IPS-NIHi7 (cell line): ENCODE data around the gene DLG2.

Experiments used
- DNase-seq: peaks from one replicate; pipeline ENCODE4 v3.0.0; 2012; ENCODE audit warnings: mixed read lengths; ENCODE audit errors: extremely low spot score

The DLG2 gene

DNA sequence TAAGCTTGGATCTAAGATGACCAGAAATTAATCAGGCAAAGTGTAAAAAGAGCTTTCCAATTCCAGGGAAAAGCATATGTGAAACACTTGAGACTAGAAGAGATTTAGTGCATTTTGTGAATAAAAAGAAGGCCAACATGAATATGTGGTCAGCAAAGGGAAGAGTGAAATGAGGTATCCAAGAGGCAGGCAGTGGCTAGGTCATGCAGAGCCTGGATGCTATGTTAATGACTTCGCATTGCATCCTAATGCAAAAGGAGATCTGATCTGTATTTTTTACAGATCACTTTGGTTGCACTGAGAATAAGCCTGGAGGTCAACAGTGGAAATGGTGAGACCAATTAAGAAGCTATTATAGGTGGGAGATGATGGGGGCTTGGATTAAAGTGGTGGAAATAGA, 1699.7 kb downstream of the DLG2 start:
- DNase-seq, result no peak

DNA sequence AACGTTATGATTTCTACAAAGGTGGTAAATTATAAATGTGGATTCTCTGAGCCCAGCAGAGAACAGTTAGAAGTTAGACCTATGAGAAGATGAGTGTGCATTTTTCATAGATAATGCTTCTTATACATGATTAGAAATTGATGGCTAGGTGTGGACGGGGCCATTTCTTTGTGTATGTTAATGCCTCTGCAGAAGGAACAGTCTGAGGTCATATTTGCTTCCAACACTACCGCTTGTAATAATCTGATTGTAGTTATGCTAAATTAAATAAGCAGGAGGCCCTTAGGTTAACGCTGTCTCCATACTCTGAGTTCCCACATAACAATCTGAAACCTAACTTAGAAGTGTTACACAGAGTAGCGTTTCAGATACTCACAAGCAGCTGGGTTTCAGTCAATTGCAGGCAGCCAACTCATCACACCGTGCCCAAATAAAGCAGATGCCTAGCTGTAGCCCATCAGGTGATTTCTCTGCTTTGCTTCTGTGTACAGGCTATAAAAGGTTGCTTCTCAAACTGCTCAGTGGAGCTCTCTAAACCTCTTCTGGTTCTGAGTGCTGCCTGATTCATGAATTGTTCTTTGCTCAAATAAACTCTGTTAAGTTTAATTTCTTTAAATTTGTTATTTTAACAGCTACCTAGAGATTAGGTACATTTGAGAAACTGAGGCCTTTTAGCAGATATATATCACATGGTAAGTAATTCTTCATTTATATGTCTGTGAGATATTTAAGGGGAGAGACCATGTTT, 1702.2 kb downstream of the DLG2 start:
- DNase-seq, result no peak

DNA sequence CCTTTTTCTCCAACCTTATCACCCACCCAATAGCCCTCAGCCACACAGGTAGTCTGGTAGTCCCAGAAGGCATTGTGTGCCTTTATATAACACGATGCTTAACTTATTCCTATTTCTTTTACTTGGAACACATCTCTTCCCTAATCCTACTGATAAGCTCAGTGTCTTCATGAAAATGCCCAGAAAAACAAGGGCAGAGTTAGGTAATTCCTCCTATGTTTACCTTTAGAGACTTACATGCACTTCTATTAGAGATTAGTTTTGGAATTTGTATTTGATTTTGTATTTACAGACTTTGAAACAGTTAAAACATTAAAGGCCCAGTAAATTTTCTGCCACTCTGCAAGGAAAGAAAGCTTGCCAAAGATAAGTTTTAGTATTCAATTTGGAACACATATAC, 1703.2 kb downstream of the DLG2 start:
- DNase-seq, result no peak

DNA sequence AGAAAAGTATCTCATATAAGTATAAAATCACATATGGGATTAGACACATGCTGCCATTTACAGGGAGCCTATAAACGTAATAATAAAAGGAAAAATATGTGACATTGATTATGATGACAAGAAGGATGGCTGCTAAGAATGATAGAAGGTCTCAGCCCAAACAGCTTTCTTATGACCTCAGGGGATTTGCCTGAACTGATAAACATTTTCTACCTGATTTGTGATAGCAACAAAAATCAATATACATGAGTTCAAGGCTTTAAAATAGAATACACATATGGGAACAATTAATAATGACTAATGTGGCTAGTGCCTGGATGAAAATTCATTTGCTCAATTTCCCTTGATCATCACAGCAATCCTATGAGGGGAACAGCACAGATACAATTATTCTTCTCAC, 1704.2 kb downstream of the DLG2 start:
- DNase-seq, result no peak

DNA sequence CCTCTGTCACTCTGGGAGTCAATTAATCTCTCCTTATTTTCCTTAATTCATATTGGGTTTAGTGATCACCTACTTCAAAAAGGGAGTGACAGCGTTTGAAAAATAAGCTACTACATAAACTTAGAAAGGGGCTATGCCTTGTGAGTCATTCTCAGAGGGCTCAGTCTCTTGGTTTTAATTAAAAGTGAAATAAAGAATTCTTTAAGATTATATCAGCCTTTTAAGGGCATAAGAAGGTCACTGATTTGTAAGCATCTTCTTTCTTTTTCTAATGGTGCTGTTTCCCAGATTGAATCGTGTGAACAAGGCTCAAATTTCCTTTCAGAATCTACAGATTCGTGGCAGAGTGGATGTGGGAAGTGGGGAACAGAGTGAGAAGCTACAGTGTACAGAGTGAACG, 1704.8 kb downstream of the DLG2 start:
- no peak for DNase-seq

DNA sequence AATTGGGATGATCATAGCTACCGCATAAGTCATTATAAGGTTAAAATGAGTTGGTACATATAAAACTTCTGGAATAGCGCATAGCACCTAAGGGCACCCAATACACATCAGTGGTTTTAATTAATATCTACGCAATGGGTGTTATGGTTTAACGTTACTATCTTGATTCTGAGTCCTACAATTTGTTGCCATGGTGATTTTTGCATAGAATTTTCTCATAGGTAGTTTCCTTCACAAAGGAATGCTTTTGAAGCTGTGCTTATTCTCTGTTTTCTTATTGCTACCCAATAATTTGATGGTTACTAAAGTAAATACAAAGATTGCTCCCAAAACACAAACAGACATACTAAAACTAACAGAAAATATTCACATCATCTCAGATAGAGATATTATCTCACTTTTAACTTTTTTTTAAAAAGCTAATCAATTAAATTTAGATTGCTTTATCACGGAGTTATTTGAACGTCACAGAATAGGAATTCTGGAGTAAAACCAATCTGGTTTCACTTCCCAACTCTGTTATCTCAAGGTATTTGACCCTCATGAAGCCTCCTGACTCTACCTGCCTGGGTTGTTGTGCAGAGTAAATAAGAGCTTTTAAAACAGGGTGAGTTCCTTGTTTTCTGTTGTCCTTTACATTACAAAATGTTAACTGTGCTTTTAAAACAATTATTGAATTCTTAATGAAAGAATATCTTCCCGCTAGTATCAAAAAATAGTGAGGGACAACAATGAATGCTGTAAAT, 1705.5 kb downstream of the DLG2 start:
- no peak for DNase-seq

DNA sequence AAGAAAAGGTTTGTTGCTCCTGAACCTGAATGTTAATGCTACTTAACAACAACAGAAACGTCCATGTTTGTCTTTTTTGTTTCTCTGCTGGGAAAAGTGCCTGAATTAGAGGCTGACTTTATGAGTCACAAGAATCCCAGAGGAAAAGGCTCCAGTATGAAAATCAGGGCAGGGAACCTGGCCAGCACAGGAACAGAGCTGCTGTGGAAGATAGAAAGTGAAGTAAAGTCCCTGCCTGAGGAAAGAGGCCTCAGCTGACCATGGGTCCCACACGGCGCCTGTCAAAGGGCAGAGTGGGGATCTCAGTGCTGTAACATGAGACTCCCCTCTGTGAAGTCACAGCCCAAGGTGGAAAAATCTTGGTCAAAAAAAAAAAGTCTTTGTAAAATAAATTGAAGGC, 1708.7 kb downstream of the DLG2 start:
- DNase-seq, result no peak

DNA sequence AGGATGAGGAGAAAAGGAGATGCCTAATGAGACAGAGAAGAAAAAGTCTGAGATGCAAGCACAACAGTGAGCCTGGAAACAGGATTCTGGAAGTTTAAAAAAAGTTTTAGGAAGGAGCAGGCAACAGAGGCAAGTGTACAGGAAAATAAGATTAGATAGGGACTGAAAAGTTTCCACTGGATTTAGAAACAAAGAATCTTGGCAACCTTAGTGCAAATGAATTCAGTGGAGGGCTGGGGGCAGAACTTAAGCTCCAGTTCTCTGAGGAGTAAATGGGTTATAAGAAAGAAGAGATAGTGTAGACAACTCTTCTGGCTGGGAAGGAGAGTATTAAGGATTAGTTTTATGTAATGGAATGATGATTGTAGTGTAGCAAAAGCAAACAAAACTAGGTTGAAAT, 1712.1 kb downstream of the DLG2 start:
- DNase-seq, result no peak

DNA sequence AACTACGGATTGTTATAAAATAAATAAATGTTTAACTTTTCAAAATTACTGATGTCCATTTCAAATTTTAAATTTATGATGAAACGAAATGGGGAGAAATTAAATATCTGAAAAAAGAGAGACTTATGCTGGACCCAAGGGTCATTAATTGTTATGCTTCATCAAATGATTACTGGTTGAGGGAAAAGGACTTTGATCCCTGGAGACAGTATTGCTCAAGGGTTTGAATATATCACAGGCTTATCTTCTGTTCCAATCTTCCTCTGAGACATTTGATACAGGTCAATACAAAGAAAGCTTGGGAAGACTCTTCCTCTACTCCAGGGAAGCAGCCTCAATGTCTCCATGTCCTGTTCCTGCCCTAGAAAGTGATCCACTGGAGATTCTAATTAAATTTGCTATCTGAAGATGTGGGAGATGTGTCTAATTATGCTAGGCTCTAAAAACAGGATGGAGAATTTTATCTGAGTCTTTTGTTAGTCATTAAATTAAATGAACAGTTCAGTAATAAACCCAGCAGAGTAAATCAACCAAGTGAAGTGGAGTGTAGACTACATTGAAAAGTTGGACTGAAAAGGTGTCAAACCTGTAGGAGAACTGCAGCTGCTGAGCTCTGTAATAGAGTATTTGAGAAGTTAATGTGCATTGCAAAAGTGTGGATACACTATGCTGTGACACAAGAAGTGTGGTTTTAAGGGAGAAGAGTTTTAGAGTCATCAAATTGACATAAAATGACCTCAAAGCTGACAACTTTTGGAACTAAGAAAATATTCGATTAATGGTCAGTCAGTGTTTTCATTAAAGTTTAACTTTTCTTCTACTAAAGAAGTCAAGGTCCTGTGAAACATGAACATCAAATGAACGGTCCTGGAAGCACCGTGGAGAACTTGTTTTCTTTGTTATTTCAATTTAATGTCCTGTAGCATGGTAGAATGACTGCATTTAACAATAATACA, 1717.3 kb downstream of the DLG2 start:
- DNase-seq, result no peak

DNA sequence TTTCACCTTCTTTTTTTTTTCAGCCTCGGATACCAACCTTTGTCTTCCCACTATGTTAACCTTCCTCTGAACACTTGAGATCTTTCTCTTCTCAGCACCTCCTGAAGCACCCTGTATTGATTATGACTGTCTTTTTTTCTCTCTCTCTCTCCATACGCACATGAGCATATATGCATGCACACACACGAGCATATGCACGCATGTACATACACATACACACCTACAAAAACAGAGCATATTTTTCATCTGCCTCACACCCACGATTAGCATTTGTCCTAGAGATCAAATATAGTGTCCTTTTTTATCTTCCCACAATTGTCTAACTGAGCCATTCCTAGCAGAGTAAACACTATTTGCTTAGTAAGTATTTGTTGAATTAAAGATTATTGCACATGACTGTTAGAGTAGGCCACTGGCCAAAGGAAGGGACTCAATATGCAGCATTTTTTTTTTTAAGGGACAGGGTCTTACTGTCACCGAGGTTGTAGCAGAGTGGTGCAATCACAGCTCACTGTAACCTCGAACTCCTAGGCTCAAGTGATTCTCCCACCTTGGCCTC, 1718.8 kb downstream of the DLG2 start:
- DNase-seq, result no peak

DNA sequence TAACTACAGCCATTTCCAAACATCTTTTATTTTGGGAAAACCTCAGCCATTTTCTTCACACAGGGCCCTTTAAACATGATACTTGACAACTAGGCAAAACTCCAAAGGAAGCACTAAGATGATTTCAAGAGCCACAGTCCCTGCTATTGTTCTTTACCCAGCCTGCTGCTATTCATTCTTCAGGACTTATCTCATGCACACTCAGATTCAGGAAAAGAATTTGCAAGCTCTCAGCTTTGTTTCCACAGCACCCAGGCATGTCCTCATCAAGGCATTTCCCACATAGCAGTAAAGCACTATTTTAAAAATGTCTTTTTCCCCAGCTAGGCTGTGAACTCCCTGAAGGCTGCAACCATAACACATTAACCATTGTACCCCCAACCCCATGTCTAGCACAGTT, 1731.6 kb downstream of the DLG2 start:
- peak; percentile 25 for DNase-seq

DNA sequence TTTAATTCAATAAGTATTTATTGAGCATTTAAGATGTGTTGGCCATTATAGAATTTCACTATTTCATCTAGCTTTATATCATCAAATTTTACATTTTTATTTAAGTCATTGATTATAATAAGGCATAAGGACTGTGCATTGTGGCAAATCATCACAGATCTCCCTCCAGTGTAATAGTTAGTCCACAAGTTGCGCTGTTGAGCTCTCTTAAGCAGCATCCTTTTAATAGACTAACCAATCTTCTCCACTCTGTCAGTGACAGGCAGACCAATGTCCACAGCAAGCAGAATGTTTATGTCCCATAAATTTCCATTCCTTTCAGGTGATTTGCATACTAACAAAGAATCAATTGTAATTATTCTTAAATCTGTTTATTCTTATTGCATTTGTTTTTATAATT, 1745.7 kb downstream of the DLG2 start:
- no peak for DNase-seq

DNA sequence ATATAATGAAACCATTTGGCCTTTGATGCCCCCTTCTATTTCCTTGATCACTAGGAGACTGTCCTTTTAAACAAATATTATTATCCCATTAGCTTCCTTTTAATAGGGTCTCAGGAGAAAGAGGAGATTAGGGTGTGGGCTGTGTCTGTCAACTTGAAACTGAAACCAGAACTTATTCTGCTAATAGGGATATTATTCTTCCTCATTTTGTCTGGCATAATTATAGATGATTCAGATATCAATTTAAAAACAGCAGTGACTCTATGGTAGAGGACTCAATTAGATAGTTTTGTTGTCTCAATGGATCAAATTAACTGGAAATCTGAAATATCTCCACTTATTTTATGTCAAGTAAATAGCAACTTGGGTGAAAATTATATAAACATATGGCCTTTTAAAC, 1756.1 kb downstream of the DLG2 start:
- no peak for DNase-seq

DNA sequence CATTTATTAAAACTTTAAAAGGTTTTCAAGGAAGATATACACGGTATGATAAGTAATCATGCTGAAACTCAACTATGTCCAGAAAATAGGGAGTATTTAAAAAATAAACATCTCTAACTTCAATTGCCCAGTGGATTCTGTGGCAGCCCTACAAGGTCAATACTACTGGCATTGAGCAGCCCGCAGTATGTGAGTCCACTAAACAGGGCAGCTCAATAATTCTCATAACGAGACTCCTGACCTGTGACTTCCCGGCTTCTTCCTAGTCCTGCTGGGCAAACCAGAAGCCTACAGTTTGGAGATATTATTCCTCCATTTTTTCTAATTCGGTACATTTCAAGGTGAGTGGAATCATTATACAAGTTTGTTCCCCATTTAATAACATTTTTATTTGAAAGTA, 1760.5 kb downstream of the DLG2 start:
- no peak for DNase-seq

DNA sequence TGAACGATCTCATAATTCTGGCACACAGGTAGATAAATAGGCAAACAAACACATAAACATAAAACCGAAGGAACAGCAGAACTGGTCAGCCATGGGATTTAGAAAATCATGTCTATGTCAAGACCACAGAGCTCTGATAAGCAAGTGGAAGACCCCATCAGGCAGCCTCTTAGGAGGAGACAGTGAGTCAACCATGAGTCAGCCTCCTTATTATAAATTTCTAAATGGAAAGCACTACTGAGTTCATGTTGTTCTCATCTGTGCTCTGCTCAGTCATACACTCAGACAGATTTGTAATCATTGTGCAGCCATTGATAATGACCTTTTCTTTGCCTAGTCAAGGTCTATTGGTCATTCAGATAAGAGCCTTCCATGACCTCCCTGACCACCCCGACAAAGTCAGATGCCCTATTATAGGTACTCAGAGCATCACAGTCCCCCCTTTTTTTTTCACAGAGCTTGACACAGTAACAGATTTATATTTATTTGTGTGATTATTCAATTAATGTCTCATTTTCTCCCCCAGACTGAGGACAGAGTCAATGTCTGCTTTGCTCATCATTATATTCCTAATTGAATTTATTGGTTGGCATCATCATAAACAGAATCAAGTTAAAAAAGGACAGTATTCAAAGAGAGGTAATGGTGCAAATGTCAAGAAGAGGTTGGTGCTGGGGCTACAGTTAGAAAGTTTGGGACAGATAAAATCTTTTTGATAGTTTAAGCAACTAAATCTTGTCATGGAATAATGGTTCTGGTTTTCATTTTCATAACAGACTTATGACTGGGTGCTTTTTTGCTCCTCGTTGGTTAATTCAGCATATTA, 1761.3 kb downstream of the DLG2 start:
- no peak for DNase-seq

DNA sequence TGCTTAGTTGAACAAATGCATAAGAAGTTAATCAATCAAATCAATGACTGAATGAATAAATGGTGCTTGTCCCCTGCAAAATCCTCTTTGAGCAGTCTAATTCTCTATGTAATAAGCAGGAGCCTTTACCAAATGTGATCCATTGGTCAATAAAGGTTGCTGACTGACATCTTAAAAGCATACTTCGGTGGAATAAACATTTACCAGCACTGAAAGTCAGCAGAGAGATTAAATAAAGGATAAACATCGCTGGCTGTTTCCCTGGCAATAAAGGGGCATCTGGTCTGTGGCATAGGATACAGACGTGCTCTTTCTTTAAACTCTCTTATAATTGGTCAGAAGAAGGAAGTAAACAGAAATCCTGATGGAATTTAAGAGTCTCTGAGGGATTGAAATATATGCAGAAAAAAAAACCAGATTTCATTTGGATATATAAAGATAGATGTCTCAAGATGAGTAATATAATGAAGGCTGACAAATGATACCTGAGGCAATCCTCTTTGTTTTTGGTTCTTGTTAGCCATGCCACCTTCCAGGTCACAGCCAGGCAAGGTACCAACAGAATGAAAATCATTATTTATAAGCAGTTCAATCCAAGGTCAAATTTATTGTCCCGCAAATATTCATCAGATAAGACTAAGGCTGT, 1762.6 kb downstream of the DLG2 start:
- DNase-seq, result no peak

DNA sequence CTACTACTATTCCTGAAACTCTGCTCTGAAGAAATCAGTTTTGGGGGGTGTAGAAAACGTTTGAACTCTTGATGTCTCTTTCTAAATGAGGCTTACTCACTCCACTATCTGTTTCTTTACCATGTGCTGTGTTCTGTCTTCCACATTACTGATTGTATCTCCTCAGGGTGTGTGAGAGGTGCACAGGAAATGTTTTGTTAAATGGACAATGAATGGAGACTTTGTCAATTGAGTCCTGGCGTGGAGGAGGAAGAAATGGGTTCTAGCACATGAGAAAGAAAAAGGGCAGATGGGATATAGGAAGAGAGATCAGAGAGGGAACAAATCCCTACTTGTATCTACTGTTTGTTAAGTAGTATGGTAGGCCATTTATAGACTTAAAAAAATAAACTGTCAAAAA, 1763.9 kb downstream of the DLG2 start:
- DNase-seq, result no peak

DNA sequence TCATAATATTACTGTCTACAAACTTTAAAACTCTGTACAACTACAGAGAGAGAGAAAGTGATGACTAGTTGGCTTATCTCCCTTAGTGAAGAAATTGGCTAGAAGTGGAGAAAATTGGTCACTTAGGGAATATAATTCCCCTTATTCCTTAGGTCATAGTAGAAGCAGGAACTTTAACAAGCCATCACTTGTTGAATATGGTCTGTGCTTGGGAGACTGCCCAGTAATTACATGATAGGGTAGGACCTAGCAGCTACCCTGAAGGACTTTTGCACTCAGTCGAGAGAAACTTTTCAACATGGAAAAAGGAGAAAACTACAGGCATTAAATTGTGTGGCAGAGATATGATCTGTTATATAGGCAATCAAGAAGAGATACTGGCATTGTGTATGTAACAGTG, 1764.5 kb downstream of the DLG2 start:
- no peak for DNase-seq

DNA sequence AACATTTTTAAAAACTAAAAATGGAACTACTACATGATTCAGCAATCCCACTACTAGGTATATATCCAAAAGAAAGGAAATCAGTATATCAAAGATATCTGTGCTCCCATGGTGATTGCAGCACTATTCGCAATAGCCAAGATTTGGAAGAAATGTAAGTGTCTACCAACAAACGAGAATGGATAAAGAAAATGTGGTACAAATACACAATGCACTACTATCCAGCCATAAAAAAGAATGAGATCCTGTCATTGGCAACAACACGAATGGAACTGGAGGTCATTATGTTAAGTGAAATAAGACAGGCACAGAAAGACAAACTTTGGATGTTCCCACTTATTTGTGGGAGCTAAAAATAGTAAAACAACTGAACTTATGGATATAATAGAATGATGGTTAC, 1765.1 kb downstream of the DLG2 start:
- no peak for DNase-seq

DNA sequence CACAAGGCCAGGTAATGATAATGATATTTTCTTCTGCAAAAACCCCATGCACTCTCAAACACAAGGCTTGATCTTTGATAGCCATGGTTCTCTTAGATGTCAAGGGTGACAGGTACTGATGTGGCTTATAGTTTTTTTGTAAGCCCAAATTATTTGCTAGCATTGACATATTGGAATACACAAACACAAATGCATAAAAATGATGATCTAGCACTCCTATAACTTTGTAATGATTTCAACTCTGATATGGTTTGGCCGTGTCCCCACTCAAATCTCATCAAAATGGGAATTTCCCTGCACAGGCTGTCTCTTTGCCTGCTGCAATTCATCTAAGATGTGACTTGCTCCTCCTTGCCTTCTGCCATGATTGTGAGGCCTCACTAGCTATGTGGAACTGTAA, 1768.5 kb downstream of the DLG2 start:
- DNase-seq, result no peak

DNA sequence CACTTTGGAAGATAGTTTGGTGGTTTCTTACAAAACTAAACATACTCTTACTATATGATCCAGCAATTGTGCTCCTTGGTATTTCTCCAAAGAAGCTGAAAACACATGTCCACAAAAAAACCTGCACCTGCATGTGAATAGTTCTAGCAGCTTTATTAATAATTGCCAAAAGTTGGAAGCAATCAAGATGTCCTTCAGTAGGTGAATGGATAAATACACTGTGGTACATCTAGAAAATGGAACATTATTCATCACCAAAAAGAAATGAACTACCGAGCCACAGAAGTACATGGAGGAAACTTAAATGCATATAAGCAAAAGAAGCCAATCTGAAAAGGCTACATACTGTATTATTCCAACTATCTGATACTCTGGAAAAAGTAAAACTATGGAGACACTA, 1771.9 kb downstream of the DLG2 start:
- no peak for DNase-seq
